Ectodermal cell (in vitro differentiated cells): ENCODE results near the gene ZNF541. TPM values are rescaled to one million over a fixed set of nuclear protein-coding genes. Genes with fewer than 3 reads are reported as not detected.
A peak's percentile ranks its signal among the peaks of the same experiment; 100 is the strongest.

Source experiments
- H3K27ac ChIP-seq: 2 replicates; pipeline ENCODE4 v1.7.0; 2013; ENCODE audit warnings: mild to moderate bottlenecking, low read depth, low read length; ENCODE audit not compliant: insufficient read depth, poor library complexity, severe bottlenecking
- H3K27me3 ChIP-seq: 2 replicates; pipeline ENCODE4 v1.7.0; 2013; ENCODE audit warnings: mild to moderate bottlenecking, low read length; ENCODE audit not compliant: insufficient read depth, control insufficient read depth, poor library complexity, severe bottlenecking
- H3K36me3 ChIP-seq: one replicate; pipeline ENCODE4 v1.7.0; 2013; ENCODE audit warnings: low read length; ENCODE audit not compliant: control insufficient read depth, insufficient read depth
- H3K4me1 ChIP-seq: one replicate; pipeline ENCODE4 v1.7.0; 2013; ENCODE audit warnings: low read length; ENCODE audit not compliant: control insufficient read depth, insufficient read depth
- H3K4me3 ChIP-seq: 2 replicates; pipeline ENCODE4 v1.7.0; 2013; ENCODE audit warnings: low read depth, low read length, control low read depth; ENCODE audit not compliant: insufficient read depth
- H3K9me3 ChIP-seq: 2 replicates; pipeline ENCODE4 v1.7.0; 2013; ENCODE audit warnings: mild to moderate bottlenecking, low read length, moderate library complexity; ENCODE audit not compliant: control insufficient read depth
- WGBS, 2 experiments: methylation state at CpG; one replicate each; pipeline ENCODE4 v1.1.7; 2013; ENCODE audit warnings: missing lambda C conversion rate in 2 of 2; 5-methylcytosine and 5-hydroxymethylcytosine counted together
- polyA plus RNA-seq, 4 experiments: library from polyadenylated mRNA; stranded (reverse); fragments of 50-300 nt; gene quantifications; one replicate each; pipeline ENCODE4 v1.2.3, GENCODE V29; 2013

ZNF541 gene
- not detected for polyA plus RNA-seq (2013, experiment 1 of 4)
- polyA plus RNA-seq (2013, experiment 2 of 4), result not detected
- not detected for polyA plus RNA-seq (2013, experiment 3 of 4)
- 0.04 TPM for polyA plus RNA-seq (2013, experiment 4 of 4)

GRCh38 chr19:47573071-47574026 lies at the start of gene ZNF541:
ZNF541 (minus strand) TSS chr19:47573148; CDS start chr19:47555856, 17,292 bp downstream.
- Histone ChIP-seq H3K9me3 (no peaks in the 10 kb centered on the region), H3K4me3 (no peak within 1 kb of the TSS), H3K27me3 (no peaks in the 10 kb centered on the region), H3K4me1 (no peaks in the 10 kb centered on the region), H3K36me3 (no peaks in the 10 kb centered on the region), H3K27ac (no peak within 1 kb of the TSS)
- WGBS, 2 experiments, result 96% methylated on average over 89 of the region's 89 CpGs

GRCh38 chr19:47619763-47620162 lies 46.8 kb upstream of the ZNF541 start:
- H3K4me1 ChIP-seq, result peaks cover 25% of the 10 kb centered on the region
- no peaks in the 10 kb centered on the region for H3K9me3 ChIP-seq
- WGBS, 2 experiments, result 7 to 11% methylated on average over 6 of the region's 6 CpGs
- no peak overlapping the region for H3K27ac ChIP-seq
- no peaks in the 10 kb centered on the region for H3K36me3 ChIP-seq
- H3K27me3 ChIP-seq, result no peaks in the 10 kb centered on the region
- H3K4me3 ChIP-seq, result no peak overlapping the region

- H3K36me3 ChIP-seq, result no peaks in the 10 kb centered on the region
- peaks cover 28% of the 10 kb centered on the region for H3K4me1 ChIP-seq
- H3K27ac ChIP-seq, result no peak overlapping the region
- no peaks in the 10 kb centered on the region for H3K9me3 ChIP-seq
- H3K27me3 ChIP-seq, result no peaks in the 10 kb centered on the region
- 93 to 94% methylated on average over 11 to 14 of the region's 14 CpGs for WGBS, 2 experiments
- H3K4me3 ChIP-seq, result no peak overlapping the region
Observed at GRCh38 chr19:47618771-47619170, 45.8 kb upstream of the ZNF541 start.

GRCh38 chr19:47615714-47616113 lies 42.8 kb upstream of the ZNF541 start:
- WGBS, 2 experiments, result 87 to 89% methylated on average over 7 of the region's 7 CpGs
- no peaks in the 10 kb centered on the region for H3K9me3 ChIP-seq

GRCh38 chr19:47615230-47615629 lies 42.3 kb upstream of the ZNF541 start:
- H3K4me1 ChIP-seq, result peaks cover 39% of the 10 kb centered on the region
- H3K4me3 ChIP-seq, result no peak overlapping the region
- 84 to 86% methylated on average over 7 of the region's 7 CpGs for WGBS, 2 experiments
- no peaks in the 10 kb centered on the region for H3K9me3 ChIP-seq
- no peak overlapping the region for H3K27ac ChIP-seq
- no peaks in the 10 kb centered on the region for H3K27me3 ChIP-seq
- H3K36me3 ChIP-seq, result no peaks in the 10 kb centered on the region

More at GRCh38 chr19:47615714-47616113, 42.8 kb upstream of the ZNF541 start:
- H3K4me1 ChIP-seq, result peaks cover 42% of the 10 kb centered on the region
- no peaks in the 10 kb centered on the region for H3K27me3 ChIP-seq
- no peak overlapping the region for H3K4me3 ChIP-seq
- no peak overlapping the region for H3K27ac ChIP-seq
- no peaks in the 10 kb centered on the region for H3K36me3 ChIP-seq

- WGBS, 2 experiments, result 94 to 95% methylated on average over 10 of the region's 10 CpGs
- Histone ChIP-seq H3K27me3 (no peaks in the 10 kb centered on the region), H3K36me3 (no peaks in the 10 kb centered on the region), H3K9me3 (no peaks in the 10 kb centered on the region), H3K4me3 (no peak overlapping the region), H3K4me1 (peaks cover 33% of the 10 kb centered on the region), H3K27ac (no peak overlapping the region)
Observed at GRCh38 chr19:47614559-47614958, 41.6 kb upstream of the ZNF541 start.

- 10 to 13% methylated on average over 3 of the region's 3 CpGs for WGBS, 2 experiments
- Histone ChIP-seq H3K27ac (no peak overlapping the region), H3K36me3 (no peaks in the 10 kb centered on the region)
Observed at GRCh38 chr19:47614021-47614295, 41.0 kb upstream of the ZNF541 start.

GRCh38 chr19:47613165-47614020 lies 40.4 kb upstream of the ZNF541 start:
- Histone ChIP-seq H3K27me3 (no peaks in the 10 kb centered on the region), H3K4me3 (no peak overlapping the region), H3K36me3 (no peaks in the 10 kb centered on the region), H3K9me3 (no peaks in the 10 kb centered on the region), H3K4me1 (peaks cover 26% of the 10 kb centered on the region), H3K27ac (peak overlapping the region; percentile 59)
- WGBS, 2 experiments, result 26 to 29% methylated on average over 14 of the region's 14 CpGs

More at GRCh38 chr19:47614021-47614295, 41.0 kb upstream of the ZNF541 start:
- peaks cover 29% of the 10 kb centered on the region for H3K4me1 ChIP-seq
- no peak overlapping the region for H3K4me3 ChIP-seq
- no peaks in the 10 kb centered on the region for H3K27me3 ChIP-seq
- no peaks in the 10 kb centered on the region for H3K9me3 ChIP-seq

- H3K36me3 ChIP-seq, result no peaks in the 10 kb centered on the region
- WGBS, 2 experiments, result 90 to 92% methylated on average over 7 of the region's 7 CpGs
- no peak overlapping the region for H3K27ac ChIP-seq
- H3K9me3 ChIP-seq, result no peaks in the 10 kb centered on the region
- H3K4me3 ChIP-seq, result peak overlapping the region; percentile 86
- H3K27me3 ChIP-seq, result no peaks in the 10 kb centered on the region
- peaks cover 19% of the 10 kb centered on the region for H3K4me1 ChIP-seq
Observed at GRCh38 chr19:47610902-47611301, 38.0 kb upstream of the ZNF541 start.
